GM19452 (cell line): Measurements from ENCODE around the gene LCE1D.

Experiments used
- ATAC-seq: cut with Tn5 transposase; IDR thresholded peaks from one replicate; pipeline ENCODE4 v1.9.1; 2021; ENCODE audit not compliant: unreplicated experiment

Gene LCE1D

GRCh38 chr1:152811671-152812070, 15.2 kb downstream of the LCE1D start, which contains the start of gene LCE1B:
TSS of gene LCE1B (plus strand) at chr1:152811971. CDS start at chr1:152812447, 476 bp downstream.
- ATAC-seq, result no peak

- no peak for ATAC-seq
Measured at GRCh38 chr1:152817309-152817708, 20.8 kb downstream of the LCE1D start.

- ATAC-seq, result no peak
Measured at GRCh38 chr1:152823294-152823693, 26.8 kb downstream of the LCE1D start.

GRCh38 chr1:152824964-152825363, 28.4 kb downstream of the LCE1D start:
- ATAC-seq, result no peak

GRCh38 chr1:152827173-152827572, 30.7 kb downstream of the LCE1D start, which contains the start of gene LCE1A:
TSS of gene LCE1A (plus strand) at chr1:152827473. CDS start at chr1:152827473, 0 bp downstream.
- no peak for ATAC-seq

GRCh38 chr1:152836870-152837269, 40.3 kb downstream of the LCE1D start:
- ATAC-seq, result no peak

GRCh38 chr1:152842556-152842955, 46.0 kb downstream of the LCE1D start, which contains the start of gene LCE6A:
TSS of gene LCE6A (plus strand) at chr1:152842856. CDS start at chr1:152843521, 665 bp downstream.
- no peak for ATAC-seq
